Left renal cortex interstitium (tissue), 4 donors: ENCODE measurements around the gene ATP13A1. TPM values are rescaled to one million over a fixed set of nuclear protein-coding genes. Genes with fewer than 3 reads are reported as not detected.

Experiments
- DNase-seq, 4 donors: peaks; one replicate each; pipeline ENCODE4 v3.0.0-alpha.2; 2013; ENCODE audit warnings: low read depth in 4 of 4, low spot score in 2 of 4, missing footprints in 1 of 4
- polyA plus RNA-seq, 4 donors: library from polyadenylated mRNA; unstranded; fragments of 120-200 nt; gene quantifications; one replicate each; pipeline ENCODE4 v1.2.1, GENCODE V29; 2013; ENCODE audit not compliant: insufficient read length in 4 of 4

The ATP13A1 gene
- polyA plus RNA-seq, 4 donors: 38.5 to 68.9 (median 54.2) TPM

DNA sequence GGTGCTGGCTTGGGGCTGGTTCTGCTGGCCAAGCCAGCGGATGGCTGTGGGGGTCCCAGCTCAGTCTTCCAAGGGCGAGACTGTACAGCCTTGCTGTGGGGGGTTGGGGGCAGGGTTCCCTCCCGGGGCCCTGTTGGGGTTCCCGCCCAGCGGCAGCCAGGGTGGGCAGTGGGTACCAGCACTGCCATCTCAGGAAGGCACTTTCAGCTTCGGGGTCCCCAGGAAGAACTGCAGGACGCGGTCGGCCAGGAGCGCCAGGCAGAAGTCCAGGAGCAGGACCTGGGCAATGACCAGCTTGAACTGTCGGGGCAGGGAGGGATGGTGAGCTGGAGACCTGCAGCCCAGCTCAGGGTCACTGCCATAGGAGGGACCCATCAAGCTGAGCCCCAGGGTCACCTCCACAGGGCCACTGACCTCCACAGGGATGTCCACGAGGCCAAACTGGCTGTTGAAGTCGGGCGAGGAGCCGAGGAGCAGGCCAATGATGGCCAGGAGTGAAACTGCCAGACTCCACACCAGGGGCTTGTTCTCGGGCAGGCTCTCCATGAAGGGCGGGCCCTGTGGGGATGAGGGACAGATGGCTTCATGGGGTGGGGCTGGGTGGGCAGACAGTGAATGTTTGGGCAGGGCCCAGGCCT lies 18.1 kb downstream of the ATP13A1 start:
- no peak for DNase-seq

DNA sequence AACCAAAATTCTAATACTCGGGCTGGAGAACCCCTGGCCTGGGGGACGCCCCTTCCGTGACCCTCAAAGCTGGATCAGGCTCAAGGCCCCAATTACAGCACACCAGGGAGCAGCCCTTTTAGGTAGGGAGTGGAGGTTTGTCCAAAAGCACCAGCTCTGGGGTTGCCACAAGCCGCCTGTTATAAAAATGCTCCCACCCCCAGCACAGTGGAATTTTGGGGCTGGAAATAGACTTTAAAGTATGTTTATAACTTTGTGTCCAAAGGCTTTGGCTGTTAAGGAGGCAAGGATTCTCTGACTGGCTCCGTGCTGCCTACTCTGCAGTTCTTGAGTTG lies 19.5 kb downstream of the ATP13A1 start:
- no peak for DNase-seq

DNA sequence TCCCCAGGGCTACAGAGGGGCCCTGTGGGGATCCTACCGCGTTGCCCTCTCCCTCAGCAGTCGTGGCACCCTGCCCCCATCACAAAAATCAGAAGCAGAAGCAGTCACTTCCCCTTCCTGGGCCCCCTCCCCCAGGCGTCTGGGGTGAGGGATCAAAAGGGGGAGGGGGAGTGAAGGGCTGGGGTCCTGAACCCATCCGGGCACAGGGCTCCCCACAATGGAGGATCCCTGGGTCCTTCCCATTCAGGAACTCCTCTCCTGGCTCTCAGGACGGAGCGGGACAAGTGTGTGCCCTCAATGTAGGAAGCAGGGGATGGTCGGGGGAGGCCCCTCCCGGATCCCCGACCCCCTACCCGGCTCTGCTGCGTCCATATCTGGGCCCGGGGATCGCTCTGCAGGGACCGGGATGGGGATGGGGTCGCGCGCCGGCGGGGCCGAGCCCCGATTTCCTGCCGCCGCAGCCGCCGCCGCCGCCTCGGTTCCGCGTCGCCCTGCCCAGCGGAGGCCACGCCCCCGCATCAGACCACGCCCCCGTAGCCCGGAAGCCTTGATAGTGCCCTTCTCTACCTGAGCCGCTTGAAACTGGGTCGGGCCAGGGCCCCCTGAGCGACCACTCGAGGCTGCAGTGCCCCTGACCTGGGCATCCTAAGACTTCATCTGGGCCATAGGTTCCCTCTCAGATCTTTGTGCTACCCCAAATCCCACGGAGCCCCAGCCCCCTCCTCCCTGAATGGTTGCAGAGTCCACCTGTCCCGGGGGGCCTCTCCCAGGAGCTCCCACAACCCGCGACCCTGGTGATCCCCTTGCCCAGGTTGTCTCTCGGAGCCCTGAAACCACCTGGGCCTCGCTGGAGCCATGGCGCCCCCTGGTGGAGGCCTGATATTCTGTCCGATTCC lies 20.1 kb downstream of the ATP13A1 start, which contains the start of gene GMIP:
TSS of gene GMIP (minus strand) at position 500 of the 896 bp plus-strand sequence. CDS start at position 372, 128 bp downstream.
- no peak for DNase-seq

DNA sequence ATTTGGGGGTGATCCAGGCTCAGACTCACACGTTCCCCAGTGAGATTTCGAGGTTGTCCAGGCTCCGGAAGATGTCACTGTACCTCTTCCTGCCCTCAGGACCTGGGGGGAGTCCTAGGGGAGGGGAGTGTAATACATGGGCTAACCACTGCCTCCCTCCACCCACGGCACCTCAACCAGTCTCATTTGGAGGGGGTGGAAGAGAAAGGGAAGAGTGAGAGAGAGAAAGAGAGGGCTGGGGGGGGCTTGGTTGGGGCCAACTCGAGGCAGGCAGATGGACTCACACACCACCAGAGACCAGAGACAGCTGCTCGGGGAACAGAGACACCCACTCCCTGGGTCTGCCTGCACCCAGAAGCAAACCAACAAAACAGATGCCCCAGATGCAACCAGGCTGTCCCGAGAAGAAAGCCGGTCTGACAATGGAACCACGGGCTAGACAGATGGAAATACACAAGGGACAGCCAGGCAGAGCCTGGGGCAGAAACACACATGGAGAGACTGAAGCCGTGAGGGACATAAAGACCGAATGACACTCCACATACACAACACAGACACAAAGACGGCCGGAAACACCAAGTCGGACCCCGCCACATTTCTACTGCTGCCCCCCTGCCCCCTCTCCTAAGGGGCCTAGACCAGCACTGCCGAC lies 20.8 kb downstream of the ATP13A1 start:
- no peak for DNase-seq

- no peak for DNase-seq
Measured at GRCh38 chr19:19637523-19638251, 25.8 kb downstream of the ATP13A1 start.

DNA sequence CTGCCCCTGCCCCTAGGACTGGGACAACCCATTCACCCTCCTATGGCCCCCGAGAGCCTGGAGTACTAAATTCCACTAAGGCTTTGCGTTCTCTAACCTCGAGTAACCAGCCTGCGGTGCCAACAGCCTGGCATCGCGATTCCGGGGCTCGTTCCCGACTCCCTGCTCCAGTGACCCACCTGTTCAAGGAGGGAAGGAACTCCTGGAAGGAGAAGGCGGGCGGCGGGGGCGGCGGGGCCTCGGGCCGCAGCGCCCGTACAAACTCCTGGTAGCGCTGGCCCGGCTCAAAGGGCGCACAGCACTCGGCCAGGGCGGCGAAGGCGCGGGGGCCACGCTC lies 26.3 kb downstream of the ATP13A1 start:
- DNase-seq: no peak

DNA sequence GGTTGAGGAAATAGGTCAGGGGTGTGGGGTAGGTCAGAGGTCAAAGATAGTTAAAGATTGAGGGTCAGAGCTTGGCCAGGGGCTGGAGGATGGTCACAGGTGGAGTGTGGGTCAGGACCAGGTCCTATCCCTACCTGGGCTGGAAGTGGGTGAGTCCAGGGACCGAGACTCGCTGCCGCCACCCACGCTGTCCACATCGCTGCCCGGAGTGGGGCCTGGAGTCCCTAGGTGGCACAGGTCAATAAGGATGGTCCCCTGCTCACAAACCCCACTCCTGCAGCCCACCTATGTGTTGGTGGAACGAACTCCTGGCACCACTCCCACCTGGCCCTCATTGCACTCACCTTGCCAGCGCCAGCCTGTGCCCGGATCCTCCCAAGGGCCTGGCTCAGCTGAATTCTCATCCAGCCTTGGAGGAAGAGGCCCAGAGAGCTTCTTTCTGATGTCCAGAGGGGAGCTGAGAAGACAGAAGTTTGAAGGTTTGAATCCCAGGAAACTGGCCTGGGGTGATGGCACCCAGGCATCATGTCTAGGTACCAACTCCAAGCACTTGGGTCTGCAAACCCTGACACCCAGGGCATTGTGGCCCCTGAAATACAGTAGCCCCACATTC lies 26.8 kb downstream of the ATP13A1 start:
- no peak for DNase-seq

DNA sequence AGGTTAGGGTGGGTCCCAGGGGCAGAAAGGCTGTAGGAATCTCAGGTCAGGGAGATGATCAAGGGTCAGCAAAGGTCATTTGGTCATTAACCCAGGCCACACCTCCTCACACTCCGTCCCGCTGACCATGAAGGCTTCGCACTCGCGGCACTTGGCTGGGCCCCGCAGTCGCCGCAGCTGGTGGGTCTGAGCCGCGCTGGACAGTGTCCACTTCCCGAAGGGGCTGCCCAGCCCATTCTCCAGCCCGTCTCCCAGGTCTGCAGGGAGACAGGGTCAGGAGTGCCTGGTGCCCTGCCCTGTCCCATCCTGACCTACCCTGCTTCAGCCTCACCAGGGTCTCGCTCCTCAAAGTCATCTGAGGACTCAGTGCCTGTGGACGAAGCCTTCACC lies 28.2 kb downstream of the ATP13A1 start:
- no peak for DNase-seq

DNA sequence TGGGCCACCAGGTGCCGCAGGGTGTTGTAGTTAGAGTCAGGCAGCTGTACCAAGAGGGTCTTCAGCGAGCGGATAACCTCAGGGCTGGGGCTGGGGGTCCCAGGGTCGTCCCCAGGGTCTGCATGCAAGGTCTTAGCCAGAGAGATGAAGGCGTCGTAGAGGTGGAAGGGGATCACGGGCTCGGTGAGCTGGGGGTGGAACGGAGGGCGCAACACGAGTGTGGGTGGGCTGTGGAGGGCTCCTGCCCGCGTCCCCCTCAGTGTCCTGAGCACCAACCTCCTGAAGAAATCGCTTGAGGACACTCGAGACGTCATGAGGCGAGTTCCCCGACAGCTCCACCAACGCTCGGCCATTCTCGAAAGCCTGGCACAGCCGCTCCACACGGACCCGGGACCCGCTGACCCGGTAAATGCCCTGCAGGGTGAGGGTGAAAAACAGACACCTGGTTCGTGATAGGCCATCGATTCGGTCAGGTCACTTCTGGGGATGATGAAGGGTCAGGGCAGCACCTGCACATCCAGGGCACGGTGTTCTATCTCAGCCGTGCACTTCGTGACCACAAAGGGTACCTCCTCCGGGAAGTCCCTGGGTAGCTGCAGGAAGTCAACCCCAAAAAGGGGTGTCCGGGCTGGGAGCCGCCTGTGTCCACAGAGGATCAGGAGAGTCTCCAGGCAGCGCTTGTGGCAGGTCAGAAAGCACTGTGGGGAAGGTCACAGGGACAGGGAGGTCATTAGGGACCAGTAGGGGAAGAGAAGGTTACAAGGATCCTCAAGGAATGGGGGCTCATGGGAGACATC lies 28.8 kb downstream of the ATP13A1 start:
- DNase-seq: no peak

DNA sequence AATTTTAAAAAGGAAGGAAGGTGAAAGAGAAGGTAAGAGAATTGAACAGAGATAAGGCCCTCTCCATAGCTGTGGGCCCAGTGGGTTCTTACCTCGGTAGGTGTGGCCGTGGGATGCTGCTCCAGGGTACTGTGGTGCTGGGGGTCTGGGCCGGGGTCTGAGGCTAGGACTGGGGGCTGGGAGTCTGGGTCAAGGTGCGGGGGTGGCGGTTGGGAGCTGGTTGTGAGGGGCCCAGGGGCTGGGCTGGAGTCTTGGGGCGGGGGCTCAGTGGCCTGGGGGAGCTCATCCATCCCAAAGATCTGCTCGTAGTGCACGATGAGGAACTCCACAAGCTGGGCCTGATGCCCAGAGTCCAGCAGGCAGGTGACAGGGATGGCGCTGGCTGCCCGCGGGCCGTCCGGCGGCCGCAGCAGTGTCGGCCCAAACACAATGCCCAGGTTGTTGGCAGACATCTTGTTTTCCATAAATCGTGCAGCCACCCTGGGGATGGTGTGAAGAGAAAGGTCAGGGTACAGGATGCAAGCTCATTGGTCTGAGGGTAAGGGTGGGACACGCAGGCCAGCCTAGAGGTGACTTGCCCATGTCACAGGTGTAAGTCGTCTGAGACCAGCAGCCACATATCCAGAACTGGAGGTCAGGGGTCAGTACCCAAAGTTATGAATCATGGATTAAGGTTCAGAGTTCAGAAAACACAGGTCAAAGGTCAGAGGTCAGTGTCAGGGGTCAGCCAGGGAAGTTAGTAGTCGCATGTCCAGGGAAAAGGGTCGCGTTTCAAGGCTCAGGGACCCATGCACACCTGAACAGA lies 29.6 kb downstream of the ATP13A1 start:
- no peak for DNase-seq

DNA sequence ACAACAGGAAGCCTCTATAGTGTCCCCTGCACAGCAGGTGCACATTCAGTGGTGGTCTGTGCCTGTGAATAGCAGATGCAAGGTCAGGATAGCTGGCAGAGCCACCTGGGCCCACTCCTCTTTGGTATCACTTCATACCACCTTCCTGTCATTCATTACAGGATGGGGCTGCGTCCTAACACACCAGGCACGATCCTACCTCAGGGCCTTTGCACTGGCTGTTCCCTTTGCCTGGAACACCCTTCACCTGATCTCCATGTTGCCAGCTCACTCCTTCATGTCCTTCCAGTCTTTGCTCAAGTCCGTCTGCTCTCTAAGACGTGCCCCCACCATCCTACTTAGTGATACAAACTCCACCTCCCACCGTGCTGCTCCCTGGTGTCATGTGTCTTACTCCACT lies 30.8 kb downstream of the ATP13A1 start:
- no peak for DNase-seq

DNA sequence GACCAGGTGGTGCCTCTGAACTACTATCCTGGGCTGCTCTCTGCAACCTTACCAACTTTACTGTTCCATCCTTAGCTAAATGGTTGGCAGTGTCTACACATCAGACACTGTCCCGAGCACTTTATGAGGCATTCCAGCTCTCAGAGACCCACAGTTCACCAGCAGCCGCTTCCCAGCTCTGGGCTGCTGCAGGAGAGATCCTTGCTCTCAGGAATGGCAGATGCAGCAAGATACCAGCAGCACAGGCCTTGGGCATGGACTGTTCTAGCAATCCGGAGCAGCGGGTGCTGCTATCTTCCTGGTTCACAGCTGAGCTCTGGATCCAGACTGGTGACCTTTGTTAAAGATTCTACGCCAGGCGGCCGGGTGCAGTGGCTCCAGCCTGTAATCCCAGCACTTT lies 32.1 kb downstream of the ATP13A1 start:
- no peak for DNase-seq

- DNase-seq: no peak
Measured at GRCh38 chr19:19630426-19630825, 33.0 kb downstream of the ATP13A1 start.

DNA sequence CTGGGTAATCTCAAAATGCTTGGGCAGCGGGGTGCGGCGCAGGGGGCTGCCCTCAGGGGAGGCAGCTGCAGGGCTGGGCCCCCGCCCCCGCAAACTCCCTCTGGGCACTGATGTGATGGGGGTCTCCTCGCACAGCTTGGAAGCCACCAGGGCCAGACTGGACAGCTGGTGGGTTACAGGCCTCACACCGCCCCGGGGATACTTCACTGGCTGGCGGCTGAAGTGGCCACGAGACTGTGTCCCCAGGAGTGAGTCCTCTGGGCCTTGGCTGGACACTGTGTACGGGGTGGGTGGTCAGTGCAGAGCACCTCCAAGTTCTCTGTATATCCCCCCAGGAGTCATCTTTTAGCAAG lies 33.4 kb downstream of the ATP13A1 start:
- no peak for DNase-seq

DNA sequence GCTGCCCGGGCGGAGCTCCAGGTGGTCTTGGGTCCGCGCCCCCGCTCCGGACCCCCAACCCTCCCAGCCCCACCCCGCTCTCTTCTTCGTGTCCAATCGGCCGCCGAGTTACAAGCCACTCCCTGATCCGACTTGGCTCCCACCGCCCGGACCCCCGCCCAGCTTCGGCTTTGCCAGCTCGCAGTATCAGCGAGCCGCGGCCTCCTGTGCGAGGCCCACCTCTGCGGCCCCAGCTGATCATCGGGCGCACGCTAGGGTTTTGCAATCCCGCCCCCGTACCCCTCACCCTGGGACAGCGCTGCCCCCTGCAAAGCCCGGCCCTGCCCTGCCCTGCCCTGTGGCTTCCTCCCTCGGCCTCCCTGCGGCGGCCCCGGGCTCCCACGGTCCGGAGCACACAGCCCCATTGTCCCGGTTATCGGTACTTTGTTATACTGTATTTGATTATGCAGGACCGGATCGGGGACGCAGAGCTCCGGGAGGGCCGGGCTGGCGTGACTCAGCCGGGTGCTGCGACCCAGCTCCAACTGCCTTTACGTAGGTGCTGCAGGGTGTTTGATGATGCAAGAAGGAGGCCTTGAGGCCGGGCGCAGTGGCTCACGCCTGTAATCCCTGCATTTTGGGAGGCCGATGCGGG lies 34.9 kb downstream of the ATP13A1 start:
- peak in 1 of 4 donors; percentile 53 for DNase-seq

- no peak for DNase-seq
Measured at GRCh38 chr19:19627621-19628500, 35.6 kb downstream of the ATP13A1 start, which contains the start of gene LPAR2. Gene LPAR2, minus strand, starts transcription at chr19:19628220. Its CDS starts 945 bp downstream, at chr19:19627275.
